SH-SY5Y (cell line): ENCODE measurements around the gene CLEC12A.

Source experiments
- GATA2 ChIP-seq: IDR thresholded peaks from 2 replicates; pipeline ENCODE4 v1.6.1; 2011; ENCODE audit warnings: mild to moderate bottlenecking, low read depth, low read length
- GATA3 ChIP-seq: IDR thresholded peaks from 2 replicates; pipeline ENCODE4 v1.6.1; 2011; ENCODE audit warnings: low read depth, mild to moderate bottlenecking, low read length, moderate library complexity

DNA sequence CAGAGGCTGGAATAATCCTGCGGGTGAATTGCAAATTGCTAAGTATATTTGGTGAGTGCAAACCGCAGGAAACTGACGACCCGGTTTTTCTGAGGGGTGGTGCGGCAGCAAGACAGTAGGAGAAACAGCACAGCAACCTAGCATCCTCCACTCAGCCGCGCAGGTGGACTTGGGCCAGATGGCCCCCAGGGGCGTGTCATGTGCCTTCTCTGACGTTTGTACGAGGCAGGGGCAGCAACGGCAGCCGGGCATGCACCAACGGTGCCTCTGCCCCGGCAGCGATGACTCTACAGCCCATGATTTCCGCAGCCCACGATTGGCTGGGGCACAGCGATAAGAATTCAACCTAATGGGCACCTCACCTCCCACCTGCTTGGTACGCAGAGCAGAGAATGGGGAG is 28.0 kb upstream of the CLEC12A start:
- no peak for TF ChIP-seq GATA3
- TF ChIP-seq GATA2, result no peak
